ENCODE measurements around the gene NFE2L2.
"Not testable (repeated sequence)": the region's sequence is repeated elsewhere in the genome, so short reads cannot be mapped to it uniquely, and the experiment has no call there.

NFE2L2 gene

GRCh38 chr2:177249038-177249437 is 15.5 kb downstream of the NFE2L2 start:
- DNase-seq (ENCODE audit: low read depth, low spot score), result no peak
- H3K4me3 ChIP-seq (ENCODE audit: low read depth, low read length), result no peak overlapping the region
- TF ChIP-seq CTCF (IDR thresholded peaks at IDR 0.05; ENCODE audit: low read depth, low read length), result no peak
- in situ Hi-C loops (cut with HindIII; ENCODE audit: low sequenced_read_pairs), result no loop called here

GRCh38 chr2:177247693-177248262 is 16.7 kb downstream of the NFE2L2 start:
- DNase-seq (ENCODE audit: low read depth, low spot score), result no peak
- no peak for TF ChIP-seq CTCF (IDR thresholded peaks at IDR 0.05; ENCODE audit: low read depth, low read length)
- in situ Hi-C loops (cut with HindIII; ENCODE audit: low sequenced_read_pairs), result no loop called here
- H3K4me3 ChIP-seq (ENCODE audit: low read depth, low read length), result no peak overlapping the region

GRCh38 chr2:177246523-177247030 is 17.9 kb downstream of the NFE2L2 start:
- H3K4me3 ChIP-seq (ENCODE audit: low read depth, low read length); DNase-seq (ENCODE audit: low read depth, low spot score); in situ Hi-C loops (cut with HindIII; ENCODE audit: low sequenced_read_pairs): not testable (repeated sequence)

- TF ChIP-seq CTCF (IDR thresholded peaks at IDR 0.05; ENCODE audit: low read depth, low read length), result no peak
- in situ Hi-C loops (cut with HindIII; ENCODE audit: low sequenced_read_pairs), result no loop called here
- DNase-seq (ENCODE audit: low read depth, low spot score), result no peak
- no peak overlapping the region for H3K4me3 ChIP-seq (ENCODE audit: low read depth, low read length)
Observed at GRCh38 chr2:177246000-177246399, 18.5 kb downstream of the NFE2L2 start.

GRCh38 chr2:177245010-177245422 is 19.5 kb downstream of the NFE2L2 start:
- in situ Hi-C loops (cut with HindIII; ENCODE audit: low sequenced_read_pairs), result no loop called here
- no peak overlapping the region for H3K4me3 ChIP-seq (ENCODE audit: low read depth, low read length)
- no peak for TF ChIP-seq CTCF (IDR thresholded peaks at IDR 0.05; ENCODE audit: low read depth, low read length)
- peak; percentile 85 for DNase-seq (ENCODE audit: low read depth, low spot score)

GRCh38 chr2:177244244-177244771 is 20.2 kb downstream of the NFE2L2 start:
- TF ChIP-seq CTCF (IDR thresholded peaks at IDR 0.05; ENCODE audit: low read depth, low read length), result no peak
- DNase-seq (ENCODE audit: low read depth, low spot score), result no peak
- H3K4me3 ChIP-seq (ENCODE audit: low read depth, low read length), result no peak overlapping the region
- in situ Hi-C loops (cut with HindIII; ENCODE audit: low sequenced_read_pairs), result no loop called here

- TF ChIP-seq CTCF (IDR thresholded peaks at IDR 0.05; ENCODE audit: low read depth, low read length), result no peak
- in situ Hi-C loops (cut with HindIII; ENCODE audit: low sequenced_read_pairs), result no loop called here
- no peak for DNase-seq (ENCODE audit: low read depth, low spot score)
- H3K4me3 ChIP-seq (ENCODE audit: low read depth, low read length), result no peak overlapping the region
Observed at GRCh38 chr2:177243476-177243875, 21.1 kb downstream of the NFE2L2 start.

Measured in astrocyte of the spinal cord (primary cell).